ENCODE measurements around the gene HES2. TPM values are rescaled to one million over a fixed set of nuclear protein-coding genes. Genes with fewer than 3 reads are reported as not detected.
"Not testable (repeated sequence)": the region's sequence is repeated elsewhere in the genome, so short reads cannot be mapped to it uniquely, and the experiment has no call there.

HES2 gene
- total RNA-seq, 4 donors from 2014 or later, result 7.3 TPM; not detected in 3

GRCh38 chr1:6447016-6447817 lies 27.5 kb upstream of the HES2 start:
- no peak overlapping the region for H3K27ac ChIP-seq
- no peaks in the 10 kb centered on the region for H3K36me3 ChIP-seq
- TF ChIP-seq CTCF (IDR thresholded peaks at IDR 0.05) (no peak), POLR2A (IDR thresholded peaks at IDR 0.05) (no peak), EP300 (IDR thresholded peaks at IDR 0.05) (no peak), POLR2AphosphoS5 (IDR thresholded peaks at IDR 0.05) (no peak)
- H3K4me1 ChIP-seq, result peaks cover 0 to 27% (median 8%) of the 10 kb centered on the region in 3 donors
- peaks cover 92% of the 10 kb centered on the region for H3K27me3 ChIP-seq
- H3K4me3 ChIP-seq, result peak overlapping the region in 1 of 2 donors; percentile 22
- WGBS, 2 donors (ENCODE audit: low coverage in 1 of 2), result 0% methylated on average over 1 of the region's 67 CpGs; no CpG with 5 or more reads in 1 of the 2 donors
- no peak for ATAC-seq
- no peaks in the 10 kb centered on the region for H3K9me3 ChIP-seq

- WGBS, 2 donors (ENCODE audit: low coverage in 1 of 2), result no CpG with 5 or more reads among the region's 4 CpGs
- H3K4me1 ChIP-seq, result peaks cover 0 to 27% (median 8%) of the 10 kb centered on the region in 3 donors
- no peak for ATAC-seq
- no peaks in the 10 kb centered on the region for H3K36me3 ChIP-seq
- H3K4me3 ChIP-seq, result no peak overlapping the region
- H3K27ac ChIP-seq, result no peak overlapping the region
- TF ChIP-seq CTCF (IDR thresholded peaks at IDR 0.05), result no peak
- TF ChIP-seq POLR2AphosphoS5 (IDR thresholded peaks at IDR 0.05), result no peak
- TF ChIP-seq EP300 (IDR thresholded peaks at IDR 0.05), result no peak
- TF ChIP-seq POLR2A (IDR thresholded peaks at IDR 0.05), result no peak
- peaks cover 92% of the 10 kb centered on the region for H3K27me3 ChIP-seq
- no peaks in the 10 kb centered on the region for H3K9me3 ChIP-seq
Measured at GRCh38 chr1:6446665-6447015, 26.9 kb upstream of the HES2 start.

- peaks cover 92% of the 10 kb centered on the region for H3K27me3 ChIP-seq
- peaks cover 0 to 27% (median 8%) of the 10 kb centered on the region in 3 donors for H3K4me1 ChIP-seq
- ATAC-seq, H3K27ac ChIP-seq, H3K4me3 ChIP-seq, H3K36me3 ChIP-seq, H3K9me3 ChIP-seq: not testable (repeated sequence)
- WGBS, 2 donors (ENCODE audit: low coverage in 1 of 2), result no CpG with 5 or more reads among the region's 4 CpGs
Measured at GRCh38 chr1:6445929-6446328, 26.2 kb upstream of the HES2 start.

GRCh38 chr1:6445062-6445763 lies 25.5 kb upstream of the HES2 start:
- H3K4me1 ChIP-seq, result peaks cover 0 to 34% (median 13%) of the 10 kb centered on the region in 3 donors
- H3K9me3 ChIP-seq, result no peaks in the 10 kb centered on the region
- peak in 1 of 4 experiments; percentile 38 for TF ChIP-seq CTCF (IDR thresholded peaks at IDR 0.05)
- no peak for TF ChIP-seq POLR2AphosphoS5 (IDR thresholded peaks at IDR 0.05)
- WGBS, 2 donors (ENCODE audit: low coverage in 1 of 2), result 20 to 100% methylated on average over 1 of the region's 19 CpGs
- no peak overlapping the region for H3K4me3 ChIP-seq
- H3K27ac ChIP-seq, result no peak overlapping the region
- peaks cover 92% of the 10 kb centered on the region for H3K27me3 ChIP-seq
- H3K36me3 ChIP-seq, result no peaks in the 10 kb centered on the region
- no peak for ATAC-seq

GRCh38 chr1:6444377-6444776 lies 24.7 kb upstream of the HES2 start:
- no peaks in the 10 kb centered on the region for H3K9me3 ChIP-seq
- WGBS, 2 donors (ENCODE audit: low coverage in 1 of 2), result no CpG with 5 or more reads among the region's 15 CpGs
- peaks cover 0 to 37% (median 13%) of the 10 kb centered on the region in 3 donors for H3K4me1 ChIP-seq
- no peak overlapping the region for H3K4me3 ChIP-seq
- no peak for ATAC-seq
- no peak overlapping the region for H3K27ac ChIP-seq
- TF ChIP-seq EP300 (IDR thresholded peaks at IDR 0.05) (no peak), CTCF (IDR thresholded peaks at IDR 0.05) (no peak), POLR2AphosphoS5 (IDR thresholded peaks at IDR 0.05) (no peak), POLR2A (IDR thresholded peaks at IDR 0.05) (no peak)
- H3K36me3 ChIP-seq, result no peaks in the 10 kb centered on the region
- H3K27me3 ChIP-seq, result peaks cover 92% of the 10 kb centered on the region

All from gastroesophageal sphincter (tissue), 4 donors.